A673 (cell line): ENCODE results near the gene CEP44. TPM values are rescaled to one million over a fixed set of nuclear protein-coding genes. Genes with fewer than 3 reads are reported as not detected.

Experiments
- BruUV-seq: library from RNA; stranded (reverse); fragments of 400-500 nt; replicated peaks from 2 replicates; lab custom pipeline; 2021; lab: Mats Ljungman, UMichigan
- CTCF ChIA-PET: fragments of 300-600 bp; sonication (Branson Sonifier 250); formaldehyde crosslinking; loops from one replicate; lab custom pipeline; 2022; ENCODE audit warnings: antibody characterized with exemption; lab: Charles Lee
- POLR2A ChIA-PET: fragments of 300-600 bp; sonication (Branson Sonifier 250); formaldehyde crosslinking; loops from one replicate; lab custom pipeline; 2022; ENCODE audit warnings: antibody characterized with exemption; ENCODE audit not compliant: low non-redundant PET; lab: Charles Lee
- DNase-seq: peaks from one replicate; pipeline ENCODE4 v3.0.0-alpha.2; 2015; ENCODE audit warnings: low spot score
- H3K27ac ChIP-seq: fragments of 200-600 bp; sonication (generic); 2 replicates; pipeline ENCODE4 v1.5.1; 2016; ENCODE audit warnings: mixed run types, low read depth, mild to moderate bottlenecking, mixed read lengths, antibody characterized with exemption, low read length; ENCODE audit not compliant: poor library complexity, severe bottlenecking
- H3K27me3 ChIP-seq: fragments of 200-600 bp; sonication (generic); replicated peaks from 2 replicates; pipeline ENCODE4 v1.6.1; 2017; ENCODE audit warnings: mixed run types, low read depth, mild to moderate bottlenecking, mixed read lengths, antibody characterized with exemption, low read length; ENCODE audit not compliant: insufficient read depth, poor library complexity
- H3K36me3 ChIP-seq: fragments of 200-600 bp; sonication (generic); 2 replicates; pipeline ENCODE4 v1.6.1; 2016; ENCODE audit warnings: mixed run types, mild to moderate bottlenecking, mixed read lengths, antibody characterized with exemption, low read length; ENCODE audit not compliant: insufficient read depth, poor library complexity, severe bottlenecking
- H3K4me1 ChIP-seq: fragments of 200-600 bp; sonication (generic); 2 replicates; pipeline ENCODE4 v1.6.1; 2017; ENCODE audit warnings: mixed run types, mild to moderate bottlenecking, mixed read lengths, antibody characterized with exemption, low read length; ENCODE audit not compliant: insufficient read depth, poor library complexity, severe bottlenecking
- H3K4me3 ChIP-seq: fragments of 200-600 bp; sonication (generic); 2 replicates; pipeline ENCODE4 v1.5.1; 2016; ENCODE audit warnings: low read depth, mixed run types, mild to moderate bottlenecking, mixed read lengths, low read length; ENCODE audit not compliant: poor library complexity, severe bottlenecking
- H3K9me3 ChIP-seq: fragments of 200-600 bp; sonication (generic); 2 replicates; pipeline ENCODE4 v1.6.1; 2016; ENCODE audit warnings: mixed run types, low read depth, mild to moderate bottlenecking, mixed read lengths, antibody characterized with exemption, low read length; ENCODE audit not compliant: poor library complexity, severe bottlenecking
- EZH2 ChIP-seq: fragments of 200-600 bp; sonication (generic); IDR thresholded peaks from 2 replicates; pipeline ENCODE4 v1.6.1; 2017; ENCODE audit warnings: borderline replicate concordance, low read depth, mild to moderate bottlenecking, mixed read lengths, antibody characterized with exemption, low read length; ENCODE audit not compliant: poor library complexity, severe bottlenecking
- intact Hi-C: fragments of 100-400 bp; cut with micrococcal nuclease; formaldehyde crosslinking; loops from one replicate; pipeline ENCODE4 v1.10.0; 2022; ENCODE audit not compliant: unreplicated experiment
- total RNA-seq: library from RNA; stranded (reverse); gene quantifications from 2 replicates; pipeline ENCODE4 v1.2.3, GENCODE V29; 2021
- TF ChIP-seq, protein P1 (sequence below): fragments of 300-800, 200-600 bp; sonication (generic); conservative IDR thresholded peaks from 2 replicates; pipeline ENCODE4 v1.5.1; 2017; ENCODE audit warnings: low read depth, mild to moderate bottlenecking, antibody characterized with exemption, low read length, moderate library complexity, mixed read lengths

The CEP44 gene
- total RNA-seq, 1 experiment from 2014 or later = 22.3 TPM

DNA sequence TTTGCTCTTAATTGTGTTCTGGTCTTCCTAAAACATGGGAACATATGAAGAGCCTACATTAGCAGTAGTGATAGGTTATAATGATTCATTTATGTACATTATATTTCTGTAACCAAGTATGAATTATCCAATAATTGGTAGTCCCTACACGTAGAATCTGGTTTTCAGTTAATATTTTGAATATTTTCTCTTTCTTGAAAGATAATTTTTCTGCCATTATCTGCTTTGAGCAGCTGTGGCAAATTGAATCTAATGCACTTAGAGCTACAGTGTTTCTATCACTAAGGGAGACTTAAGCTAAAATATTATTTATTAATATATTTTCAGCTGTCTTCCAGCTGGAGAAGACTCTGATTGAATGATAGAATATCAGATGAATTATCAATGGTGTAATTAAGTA, 21.0 kb downstream of the CEP44 start:
- TF ChIP-seq EZH2 = no peak
- TF ChIP-seq, protein P1, sequence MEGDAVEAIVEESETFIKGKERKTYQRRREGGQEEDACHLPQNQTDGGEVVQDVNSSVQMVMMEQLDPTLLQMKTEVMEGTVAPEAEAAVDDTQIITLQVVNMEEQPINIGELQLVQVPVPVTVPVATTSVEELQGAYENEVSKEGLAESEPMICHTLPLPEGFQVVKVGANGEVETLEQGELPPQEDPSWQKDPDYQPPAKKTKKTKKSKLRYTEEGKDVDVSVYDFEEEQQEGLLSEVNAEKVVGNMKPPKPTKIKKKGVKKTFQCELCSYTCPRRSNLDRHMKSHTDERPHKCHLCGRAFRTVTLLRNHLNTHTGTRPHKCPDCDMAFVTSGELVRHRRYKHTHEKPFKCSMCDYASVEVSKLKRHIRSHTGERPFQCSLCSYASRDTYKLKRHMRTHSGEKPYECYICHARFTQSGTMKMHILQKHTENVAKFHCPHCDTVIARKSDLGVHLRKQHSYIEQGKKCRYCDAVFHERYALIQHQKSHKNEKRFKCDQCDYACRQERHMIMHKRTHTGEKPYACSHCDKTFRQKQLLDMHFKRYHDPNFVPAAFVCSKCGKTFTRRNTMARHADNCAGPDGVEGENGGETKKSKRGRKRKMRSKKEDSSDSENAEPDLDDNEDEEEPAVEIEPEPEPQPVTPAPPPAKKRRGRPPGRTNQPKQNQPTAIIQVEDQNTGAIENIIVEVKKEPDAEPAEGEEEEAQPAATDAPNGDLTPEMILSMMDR = no peak
- ChIA-PET CTCF (no interaction called here), POLR2A (no interaction called here)
- no TSS peak for BruUV-seq
- Histone ChIP-seq H3K27me3 (no peaks in the 10 kb centered on the region), H3K4me3 (no peak overlapping the region), H3K36me3 (peaks cover 38% of the 10 kb centered on the region), H3K4me1 (no peaks in the 10 kb centered on the region), H3K27ac (no peak overlapping the region), H3K9me3 (no peaks in the 10 kb centered on the region)
- intact Hi-C loops = no loop called here
- DNase-seq = no peak

DNA sequence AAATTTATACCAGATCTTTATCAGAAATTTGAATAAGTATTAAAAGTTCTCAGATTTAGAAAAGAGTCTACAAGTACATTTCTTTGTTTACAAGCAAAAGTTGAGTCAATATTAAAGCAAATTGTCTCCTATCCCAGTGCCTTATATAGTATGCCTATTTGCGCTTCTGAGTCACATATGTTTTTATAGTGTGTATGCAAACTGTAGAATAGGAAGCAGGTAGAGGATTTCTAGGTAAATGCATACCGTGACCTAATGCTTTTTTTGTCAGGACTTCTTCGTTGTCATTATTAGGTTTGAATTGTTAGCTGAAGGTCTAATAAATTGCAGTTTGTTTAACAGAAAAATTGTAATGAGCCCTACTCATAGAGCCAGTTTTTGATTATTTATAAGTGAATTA, 22.2 kb downstream of the CEP44 start:
- TF ChIP-seq EZH2 = no peak
- TF ChIP-seq, protein P1 = no peak
- Histone ChIP-seq H3K4me1 (no peaks in the 10 kb centered on the region), H3K27ac (no peak overlapping the region), H3K9me3 (no peaks in the 10 kb centered on the region), H3K4me3 (no peak overlapping the region), H3K36me3 (peaks cover 28% of the 10 kb centered on the region), H3K27me3 (no peaks in the 10 kb centered on the region)
- no TSS peak for BruUV-seq
- no peak for DNase-seq
- intact Hi-C loops = no loop called here
- ChIA-PET POLR2A (no interaction called here), CTCF (no interaction called here)

- DNase-seq = no peak
- no TSS peak for BruUV-seq
- Histone ChIP-seq H3K36me3 (peaks cover 19% of the 10 kb centered on the region), H3K4me3 (no peak overlapping the region), H3K9me3 (no peaks in the 10 kb centered on the region), H3K27ac (no peak overlapping the region), H3K4me1 (no peaks in the 10 kb centered on the region), H3K27me3 (no peaks in the 10 kb centered on the region)
- CTCF ChIA-PET = no interaction called here
- POLR2A ChIA-PET = no interaction called here
- TF ChIP-seq EZH2 = no peak
- TF ChIP-seq, protein P1 = no peak
- intact Hi-C loops = no loop called here
Observed at GRCh38 chr4:174307694-174308093, 24.0 kb downstream of the CEP44 start.
